ENCODE measurements around the gene STK16. TPM values are rescaled to one million over a fixed set of nuclear protein-coding genes. Genes with fewer than 3 reads are reported as not detected.

The STK16 gene
- total and polyA plus RNA-seq, 2 experiments from 2014 or later: 7.7 to 35.6 TPM

DNA sequence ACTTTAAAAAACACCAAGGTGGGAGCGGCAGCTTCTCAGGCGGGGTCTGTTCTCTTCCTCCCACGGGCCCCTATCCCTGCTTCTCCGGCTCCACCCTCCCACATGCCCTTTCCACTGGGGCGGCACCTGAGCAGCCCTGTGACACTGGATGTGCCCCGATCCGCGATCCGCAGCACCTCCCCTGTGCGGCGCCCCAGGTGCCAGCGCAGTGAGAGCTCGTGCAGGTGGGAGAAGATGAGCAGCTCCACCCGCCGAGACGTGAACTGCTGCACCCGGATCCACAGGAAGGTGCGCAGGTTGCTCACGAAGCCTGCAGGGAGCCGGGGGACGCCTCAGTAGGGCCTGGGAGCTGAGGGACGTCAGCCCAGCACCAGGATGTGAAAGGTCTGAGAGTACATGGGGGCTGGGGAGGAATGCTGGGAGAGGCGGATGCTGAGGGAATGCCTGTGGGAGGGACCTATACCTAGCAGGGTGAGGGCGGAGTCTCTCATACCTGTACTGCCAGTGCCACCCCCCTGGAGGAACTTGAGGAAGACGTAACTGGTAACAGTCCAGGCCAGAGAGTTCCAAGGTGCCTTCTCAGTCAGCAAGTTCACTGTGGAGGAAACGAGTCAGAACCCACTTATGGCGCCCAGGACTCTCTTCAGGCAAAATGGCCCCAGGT, 29.3 kb upstream of the STK16 start:
- Histone ChIP-seq H3K4me2 (no peak overlapping the region), H2AFZ (no peak overlapping the region), H3K9me2 (replicated peaks; ENCODE audit: insufficient read depth) (no peaks in the 10 kb centered on the region), H3K9me3 (ENCODE audit: low read depth) (no peaks in the 10 kb centered on the region), H3K27ac (no peak overlapping the region), H3K36me3 (replicated peaks; ENCODE audit: insufficient read depth, low read depth) (no peaks in the 10 kb centered on the region), H4K20me1 (ENCODE audit: insufficient read depth, poor library complexity, severe bottlenecking) (no peaks in the 10 kb centered on the region), H3K27me3 (no peaks in the 10 kb centered on the region), H3K4me3 (no peak overlapping the region), H3K79me2 (peaks cover 13% of the 10 kb centered on the region), H3K4me1 (ENCODE audit: insufficient read depth) (peaks cover 10% of the 10 kb centered on the region)
- DNase-seq (ENCODE audit: low spot score): no peak
- 97% methylated on average over 24 of the region's 27 CpGs for WGBS (ENCODE audit: low lambda C conversion rate, missing lambda C conversion rate)
- TF ChIP-seq EZH2 (IDR thresholded peaks at IDR 0.05; ENCODE audit: borderline replicate concordance) (no peak), CTCF (IDR thresholded peaks at IDR 0.05; ENCODE audit: poor library complexity) (no peak), EZH2phosphoT487 (IDR thresholded peaks at IDR 0.05; ENCODE audit: low read depth, severe bottlenecking, unreplicated experiment) (no peak)

DNA sequence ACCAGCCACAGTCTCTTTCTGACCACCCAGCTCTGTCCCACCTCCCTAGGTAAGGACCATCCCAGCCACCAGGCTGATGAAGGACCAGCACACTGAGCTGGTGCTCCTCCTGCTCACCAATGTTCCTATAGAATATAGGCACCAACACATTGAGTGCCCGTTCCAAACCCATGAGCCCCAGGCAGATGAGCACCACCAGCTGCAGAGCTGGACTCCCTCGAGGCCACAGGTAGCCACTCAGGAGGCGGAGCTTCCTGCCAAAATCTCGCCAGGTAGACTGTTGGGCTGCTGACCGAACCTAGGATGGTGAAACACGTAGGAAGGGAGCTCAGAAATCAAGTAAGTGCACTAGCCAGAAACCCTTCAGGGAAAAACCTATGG, 28.8 kb upstream of the STK16 start:
- H4K20me1 ChIP-seq (ENCODE audit: insufficient read depth, poor library complexity, severe bottlenecking): no peaks in the 10 kb centered on the region
- H3K27ac ChIP-seq: no peak overlapping the region
- no peaks in the 10 kb centered on the region for H3K36me3 ChIP-seq (replicated peaks; ENCODE audit: insufficient read depth, low read depth)
- WGBS (ENCODE audit: low lambda C conversion rate, missing lambda C conversion rate): 86% methylated on average over 6 of the region's 6 CpGs
- H3K9me3 ChIP-seq (ENCODE audit: low read depth): no peaks in the 10 kb centered on the region
- H3K4me2 ChIP-seq: no peak overlapping the region
- peaks cover 10% of the 10 kb centered on the region for H3K4me1 ChIP-seq (ENCODE audit: insufficient read depth)
- TF ChIP-seq EZH2phosphoT487 (IDR thresholded peaks at IDR 0.05; ENCODE audit: low read depth, severe bottlenecking, unreplicated experiment) (no peak), EZH2 (IDR thresholded peaks at IDR 0.05; ENCODE audit: borderline replicate concordance) (no peak), CTCF (IDR thresholded peaks at IDR 0.05; ENCODE audit: poor library complexity) (no peak)
- no peak overlapping the region for H2AFZ ChIP-seq
- no peak overlapping the region for H3K4me3 ChIP-seq
- no peaks in the 10 kb centered on the region for H3K27me3 ChIP-seq
- no peak for DNase-seq (ENCODE audit: low spot score)
- peaks cover 13% of the 10 kb centered on the region for H3K79me2 ChIP-seq
- no peaks in the 10 kb centered on the region for H3K9me2 ChIP-seq (replicated peaks; ENCODE audit: insufficient read depth)

- TF ChIP-seq EZH2phosphoT487 (IDR thresholded peaks at IDR 0.05; ENCODE audit: low read depth, severe bottlenecking, unreplicated experiment): no peak
- no peak for TF ChIP-seq CTCF (IDR thresholded peaks at IDR 0.05; ENCODE audit: poor library complexity)
- no peak for TF ChIP-seq EZH2 (IDR thresholded peaks at IDR 0.05; ENCODE audit: borderline replicate concordance)
Measured at GRCh38 chr2:219218217-219218731, 27.0 kb upstream of the STK16 start.

More at GRCh38 chr2:219218217-219218731, 27.0 kb upstream of the STK16 start:
- Histone ChIP-seq H3K36me3 (replicated peaks; ENCODE audit: insufficient read depth, low read depth) (no peaks in the 10 kb centered on the region), H3K9me3 (ENCODE audit: low read depth) (no peaks in the 10 kb centered on the region), H3K79me2 (peaks cover 13% of the 10 kb centered on the region), H3K27ac (peak overlapping the region; percentile 86), H3K4me2 (peak overlapping the region; percentile 99), H3K4me3 (peak overlapping the region; percentile 74), H3K27me3 (no peaks in the 10 kb centered on the region), H2AFZ (peak overlapping the region; percentile 8), H3K4me1 (ENCODE audit: insufficient read depth) (peaks cover 10% of the 10 kb centered on the region), H4K20me1 (ENCODE audit: insufficient read depth, poor library complexity, severe bottlenecking) (no peaks in the 10 kb centered on the region), H3K9me2 (replicated peaks; ENCODE audit: insufficient read depth) (no peaks in the 10 kb centered on the region)
- peak; percentile 87 for DNase-seq (ENCODE audit: low spot score)
- 3% methylated on average over 36 of the region's 37 CpGs for WGBS (ENCODE audit: low lambda C conversion rate, missing lambda C conversion rate)

All from hepatocyte (in vitro differentiated cells).